ENCODE results near the gene NOS3. TPM values are rescaled to one million over a fixed set of nuclear protein-coding genes. Genes with fewer than 3 reads are reported as not detected.
A peak's percentile ranks its signal among the peaks of the same experiment; 100 is the strongest.

Gene NOS3
- total and polyA plus RNA-seq, 12 donors = 10.0 to 53.3 (median 13.3) TPM

- DNase-seq (no peak), ATAC-seq (no peak)
- 66 to 75% methylated on average over 17 of the region's 17 CpGs for WGBS, 2 donors
- H3K4me1 ChIP-seq = peaks cover 17 to 94% (median 52%) of the 10 kb centered on the region in 9 donors
- intact Hi-C loops (cut with DNase I) = loop anchor here in 5 of 10 donors (2.0 to 10.0 kb wide), 6 partner anchors 25 to 153 kb away; no protein-coding TSS in a partner anchor
- TF ChIP-seq CTCF (IDR thresholded peaks at IDR 0.05) = no peak
- no peaks in the 10 kb centered on the region for H3K9me3 ChIP-seq
- H3K4me3 ChIP-seq = no peak overlapping the region
- peaks cover 0 to 60% (median 32%) of the 10 kb centered on the region in 7 donors for H3K27me3 ChIP-seq
- peak overlapping the region in 8 of 10 donors; percentile 52 to 93 (median 88) for H3K27ac ChIP-seq
- H3K36me3 ChIP-seq = peaks cover 0 to 5% (median 0%) of the 10 kb centered on the region in 9 donors
These were observed 29.1 kb upstream of the NOS3 start for GRCh38 chr7:150961510-150962289.

- Histone ChIP-seq H3K27ac (peak overlapping the region in 8 of 10 donors; percentile 52 to 93 (median 88)), H3K4me3 (no peak overlapping the region), H3K36me3 (peaks cover 0 to 5% (median 0%) of the 10 kb centered on the region in 9 donors), H3K9me3 (no peaks in the 10 kb centered on the region), H3K4me1 (peaks cover 14 to 94% (median 52%) of the 10 kb centered on the region in 9 donors), H3K27me3 (peaks cover 0 to 59% (median 26%) of the 10 kb centered on the region in 7 donors)
- intact Hi-C loops (cut with DNase I) = loop anchor here in 5 of 10 donors (2.0 to 10.0 kb wide), 6 partner anchors 25 to 153 kb away; no protein-coding TSS in a partner anchor
- DNase-seq (no peak), ATAC-seq (no peak)
- TF ChIP-seq CTCF (IDR thresholded peaks at IDR 0.05) = no peak
- WGBS, 2 donors = 41 to 51% methylated on average over 2 of the region's 2 CpGs
These were observed 28.6 kb upstream of the NOS3 start for GRCh38 chr7:150962290-150962552.

- Histone ChIP-seq H3K9me3 (no peaks in the 10 kb centered on the region), H3K4me3 (no peak overlapping the region), H3K27ac (peak overlapping the region; percentile 57 to 93 (median 88)), H3K4me1 (peaks cover 12 to 94% (median 50%) of the 10 kb centered on the region in 9 donors), H3K27me3 (peaks cover 0 to 53% (median 21%) of the 10 kb centered on the region in 7 donors), H3K36me3 (peaks cover 0 to under 1% (median 0%) of the 10 kb centered on the region in 9 donors)
- DNase-seq (peak; percentile 69 to 70), ATAC-seq (peak; percentile 43 to 72 (median 54))
- peak; percentile 67 to 92 (median 88) for TF ChIP-seq CTCF (IDR thresholded peaks at IDR 0.05)
- intact Hi-C loops (cut with DNase I) = loop anchor here in 5 of 10 donors (1.0 to 10.0 kb wide), 7 partner anchors 24 to 152 kb away; no protein-coding TSS in a partner anchor
- WGBS, 2 donors = 28 to 33% methylated on average over 23 of the region's 23 CpGs
These were observed 28.0 kb upstream of the NOS3 start for GRCh38 chr7:150962553-150963399.

All from heart right ventricle (tissue), 16 donors.